Neural cell (in vitro differentiated cells): Measurements from ENCODE around the gene SLC22A23. TPM values are rescaled to one million over a fixed set of nuclear protein-coding genes. Genes with fewer than 3 reads are reported as not detected.

ENCODE experiments used
- H2AFZ ChIP-seq: fragments of 200-600, 300-800 bp; sonication (generic), shearing (Covaris generic); 2 replicates; pipeline ENCODE4 v1.6.0; 2014; ENCODE audit warnings: low read depth, mild to moderate bottlenecking, antibody characterized with exemption, low read length, moderate library complexity
- H3F3A ChIP-seq: fragments of 200-600 bp; shearing (Covaris generic); 2 replicates; pipeline ENCODE4 v1.6.1; 2016; ENCODE audit warnings: mild to moderate bottlenecking, moderate library complexity, mixed read lengths, antibody characterized with exemption, low read length; ENCODE audit not compliant: insufficient read depth, poor library complexity, severe bottlenecking
- H3K27ac ChIP-seq: fragments of 200-600, 300-800 bp; sonication (generic), shearing (Covaris generic); 2 replicates; pipeline ENCODE4 v1.5.1; 2014; ENCODE audit warnings: mild to moderate bottlenecking, low read length, moderate library complexity
- H3K27me3 ChIP-seq: fragments of 300-800, 200-600 bp; sonication (generic), shearing (Covaris generic); 2 replicates; pipeline ENCODE4 v1.6.0; 2014; ENCODE audit warnings: mild to moderate bottlenecking, low read depth, low read length, moderate library complexity; ENCODE audit not compliant: insufficient read depth
- H3K36me3 ChIP-seq: fragments of 300-800, 200-600 bp; sonication (generic), shearing (Covaris generic); 2 replicates; pipeline ENCODE4 v1.5.1; 2014; ENCODE audit warnings: mild to moderate bottlenecking, antibody characterized with exemption, low read length, moderate library complexity; ENCODE audit not compliant: insufficient read depth
- H3K4me2 ChIP-seq: fragments of 300-800, 200-600 bp; sonication (generic), shearing (Covaris generic); 2 replicates; pipeline ENCODE4 v1.6.0; 2014; ENCODE audit warnings: mild to moderate bottlenecking, low read length
- H3K4me3 ChIP-seq: fragments of 300-800, 200-600 bp; sonication (generic), shearing (Covaris generic); 2 replicates; pipeline ENCODE4 v1.5.1; 2014; ENCODE audit warnings: mild to moderate bottlenecking, low read length, moderate library complexity
- H3K79me2 ChIP-seq: fragments of 200-600 bp; shearing (Covaris generic); replicated peaks from 2 replicates; pipeline ENCODE4 v1.6.0; 2014; ENCODE audit warnings: mild to moderate bottlenecking, low read length, moderate library complexity; ENCODE audit not compliant: insufficient read depth
- H3K9ac ChIP-seq: fragments of 300-800, 200-600 bp; sonication (generic), shearing (Covaris generic); 2 replicates; pipeline ENCODE4 v1.6.1; 2016; ENCODE audit warnings: mild to moderate bottlenecking, low read length, mixed read lengths
- H3K9me2 ChIP-seq: fragments of 200-600 bp; shearing (Covaris generic); 2 replicates; pipeline ENCODE4 v1.6.1; 2016; ENCODE audit warnings: mild to moderate bottlenecking, low read length, mixed read lengths; ENCODE audit not compliant: insufficient read depth
- H3K9me3 ChIP-seq: fragments of 200-600, 300-800 bp; sonication (generic), shearing (Covaris generic); 2 replicates; pipeline ENCODE4 v1.6.1; 2016; ENCODE audit warnings: mild to moderate bottlenecking, mixed run types, low read length, moderate library complexity, mixed read lengths
- H4K20me1 ChIP-seq: fragments of 200-600 bp; shearing (Covaris generic); 2 replicates; pipeline ENCODE4 v1.6.1; 2016; ENCODE audit warnings: mild to moderate bottlenecking, mixed run types; ENCODE audit not compliant: insufficient read depth
- EP300 ChIP-seq: fragments of 450-650 bp; conservative IDR thresholded peaks from 2 replicates; pipeline ENCODE4 v1.6.1; 2014; ENCODE audit warnings: antibody characterized with exemption, mild to moderate bottlenecking, moderate library complexity; ENCODE audit not compliant: poor library complexity, severe bottlenecking
- EZH2 ChIP-seq: fragments of 200-600, 300-800 bp; shearing (Covaris generic), sonication (generic); IDR thresholded peaks from 2 replicates; pipeline ENCODE4 v1.6.1; 2014; ENCODE audit warnings: antibody characterized with exemption, low read length, borderline replicate concordance, mild to moderate bottlenecking; ENCODE audit not compliant: insufficient read depth, poor library complexity, severe bottlenecking
- MXI1 ChIP-seq: fragments of 450-650 bp; conservative IDR thresholded peaks from 2 replicates; pipeline ENCODE4 v1.6.1; 2014; ENCODE audit warnings: antibody characterized with exemption, mild to moderate bottlenecking; ENCODE audit not compliant: poor library complexity, severe bottlenecking
- POLR2AphosphoS5 ChIP-seq: IDR thresholded peaks from 2 replicates; pipeline ENCODE4 v1.6.1; 2012
- RAD21 ChIP-seq: fragments of 450-650 bp; conservative IDR thresholded peaks from 2 replicates; pipeline ENCODE4 v1.6.1; 2014; ENCODE audit warnings: antibody characterized with exemption, mild to moderate bottlenecking, moderate library complexity
- SMC3 ChIP-seq: fragments of 450-650 bp; conservative IDR thresholded peaks from 2 replicates; pipeline ENCODE4 v1.6.1; 2014; ENCODE audit warnings: antibody characterized with exemption, mild to moderate bottlenecking, moderate library complexity; ENCODE audit not compliant: poor library complexity
- TAF1 ChIP-seq: IDR thresholded peaks from 2 replicates; pipeline ENCODE4 v1.6.1; 2012; ENCODE audit warnings: low read depth
- polyA plus RNA-seq: library from polyadenylated mRNA; depleted of rRNA; stranded (reverse); fragments of >200 nt; gene quantifications from 2 replicates; pipeline ENCODE4 v1.2.3, GENCODE V29; 2014
- TF ChIP-seq, protein P1 (sequence below): IDR thresholded peaks from 2 replicates; pipeline ENCODE4 v1.6.1; 2012; ENCODE audit warnings: borderline replicate concordance
- TF ChIP-seq, protein P2 (sequence below): fragments of 450-650 bp; IDR thresholded peaks from 2 replicates; pipeline ENCODE4 v1.5.1; 2014; ENCODE audit warnings: antibody characterized with exemption, mild to moderate bottlenecking, moderate library complexity; ENCODE audit not compliant: poor library complexity, severe bottlenecking

SLC22A23 gene
- polyA plus RNA-seq, 1 donor from 2014 or later, result 8.8 TPM

DNA sequence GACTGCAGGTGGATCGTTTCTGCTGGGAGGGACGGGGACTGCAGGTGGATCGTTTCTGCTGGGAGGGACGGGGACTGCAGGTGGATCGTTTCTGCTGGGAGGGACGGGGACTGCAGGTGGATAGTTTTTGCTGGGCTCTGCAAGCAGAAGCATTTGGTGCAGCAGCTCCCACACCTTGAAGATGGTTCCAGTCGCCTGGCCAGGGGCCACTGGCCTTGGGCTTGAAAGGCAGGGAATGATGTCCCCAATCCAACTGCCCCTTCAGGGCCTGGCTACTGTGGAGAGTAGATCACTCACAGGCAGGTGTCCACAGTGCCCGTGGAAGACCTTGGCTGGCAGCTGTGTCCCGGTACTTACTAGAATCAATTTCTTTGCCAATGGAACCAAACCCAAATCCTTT is 129.9 kb downstream of the SLC22A23 start:
- no peak overlapping the region for H3K9ac ChIP-seq
- H4K20me1 ChIP-seq, result no peaks in the 10 kb centered on the region
- no peaks in the 10 kb centered on the region for H3K36me3 ChIP-seq
- no peak for TF ChIP-seq EP300
- TF ChIP-seq, protein P1, sequence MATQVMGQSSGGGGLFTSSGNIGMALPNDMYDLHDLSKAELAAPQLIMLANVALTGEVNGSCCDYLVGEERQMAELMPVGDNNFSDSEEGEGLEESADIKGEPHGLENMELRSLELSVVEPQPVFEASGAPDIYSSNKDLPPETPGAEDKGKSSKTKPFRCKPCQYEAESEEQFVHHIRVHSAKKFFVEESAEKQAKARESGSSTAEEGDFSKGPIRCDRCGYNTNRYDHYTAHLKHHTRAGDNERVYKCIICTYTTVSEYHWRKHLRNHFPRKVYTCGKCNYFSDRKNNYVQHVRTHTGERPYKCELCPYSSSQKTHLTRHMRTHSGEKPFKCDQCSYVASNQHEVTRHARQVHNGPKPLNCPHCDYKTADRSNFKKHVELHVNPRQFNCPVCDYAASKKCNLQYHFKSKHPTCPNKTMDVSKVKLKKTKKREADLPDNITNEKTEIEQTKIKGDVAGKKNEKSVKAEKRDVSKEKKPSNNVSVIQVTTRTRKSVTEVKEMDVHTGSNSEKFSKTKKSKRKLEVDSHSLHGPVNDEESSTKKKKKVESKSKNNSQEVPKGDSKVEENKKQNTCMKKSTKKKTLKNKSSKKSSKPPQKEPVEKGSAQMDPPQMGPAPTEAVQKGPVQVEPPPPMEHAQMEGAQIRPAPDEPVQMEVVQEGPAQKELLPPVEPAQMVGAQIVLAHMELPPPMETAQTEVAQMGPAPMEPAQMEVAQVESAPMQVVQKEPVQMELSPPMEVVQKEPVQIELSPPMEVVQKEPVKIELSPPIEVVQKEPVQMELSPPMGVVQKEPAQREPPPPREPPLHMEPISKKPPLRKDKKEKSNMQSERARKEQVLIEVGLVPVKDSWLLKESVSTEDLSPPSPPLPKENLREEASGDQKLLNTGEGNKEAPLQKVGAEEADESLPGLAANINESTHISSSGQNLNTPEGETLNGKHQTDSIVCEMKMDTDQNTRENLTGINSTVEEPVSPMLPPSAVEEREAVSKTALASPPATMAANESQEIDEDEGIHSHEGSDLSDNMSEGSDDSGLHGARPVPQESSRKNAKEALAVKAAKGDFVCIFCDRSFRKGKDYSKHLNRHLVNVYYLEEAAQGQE, result no peak
- no peak for TF ChIP-seq EZH2
- TF ChIP-seq POLR2AphosphoS5, result no peak
- no peak for TF ChIP-seq RAD21
- no peak for TF ChIP-seq SMC3
- no peak for TF ChIP-seq TAF1
- no peak for TF ChIP-seq MXI1
- TF ChIP-seq, protein P2, sequence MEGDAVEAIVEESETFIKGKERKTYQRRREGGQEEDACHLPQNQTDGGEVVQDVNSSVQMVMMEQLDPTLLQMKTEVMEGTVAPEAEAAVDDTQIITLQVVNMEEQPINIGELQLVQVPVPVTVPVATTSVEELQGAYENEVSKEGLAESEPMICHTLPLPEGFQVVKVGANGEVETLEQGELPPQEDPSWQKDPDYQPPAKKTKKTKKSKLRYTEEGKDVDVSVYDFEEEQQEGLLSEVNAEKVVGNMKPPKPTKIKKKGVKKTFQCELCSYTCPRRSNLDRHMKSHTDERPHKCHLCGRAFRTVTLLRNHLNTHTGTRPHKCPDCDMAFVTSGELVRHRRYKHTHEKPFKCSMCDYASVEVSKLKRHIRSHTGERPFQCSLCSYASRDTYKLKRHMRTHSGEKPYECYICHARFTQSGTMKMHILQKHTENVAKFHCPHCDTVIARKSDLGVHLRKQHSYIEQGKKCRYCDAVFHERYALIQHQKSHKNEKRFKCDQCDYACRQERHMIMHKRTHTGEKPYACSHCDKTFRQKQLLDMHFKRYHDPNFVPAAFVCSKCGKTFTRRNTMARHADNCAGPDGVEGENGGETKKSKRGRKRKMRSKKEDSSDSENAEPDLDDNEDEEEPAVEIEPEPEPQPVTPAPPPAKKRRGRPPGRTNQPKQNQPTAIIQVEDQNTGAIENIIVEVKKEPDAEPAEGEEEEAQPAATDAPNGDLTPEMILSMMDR, result no peak
- H3K9me3 ChIP-seq, result no peaks in the 10 kb centered on the region
- H3K79me2 ChIP-seq, result no peaks in the 10 kb centered on the region
- no peak overlapping the region for H3K4me3 ChIP-seq
- H3F3A ChIP-seq, result no peaks in the 10 kb centered on the region
- H3K27me3 ChIP-seq, result no peaks in the 10 kb centered on the region
- no peak overlapping the region for H3K4me2 ChIP-seq
- H2AFZ ChIP-seq, result no peak overlapping the region
- H3K27ac ChIP-seq, result no peak overlapping the region
- no peaks in the 10 kb centered on the region for H3K9me2 ChIP-seq

DNA sequence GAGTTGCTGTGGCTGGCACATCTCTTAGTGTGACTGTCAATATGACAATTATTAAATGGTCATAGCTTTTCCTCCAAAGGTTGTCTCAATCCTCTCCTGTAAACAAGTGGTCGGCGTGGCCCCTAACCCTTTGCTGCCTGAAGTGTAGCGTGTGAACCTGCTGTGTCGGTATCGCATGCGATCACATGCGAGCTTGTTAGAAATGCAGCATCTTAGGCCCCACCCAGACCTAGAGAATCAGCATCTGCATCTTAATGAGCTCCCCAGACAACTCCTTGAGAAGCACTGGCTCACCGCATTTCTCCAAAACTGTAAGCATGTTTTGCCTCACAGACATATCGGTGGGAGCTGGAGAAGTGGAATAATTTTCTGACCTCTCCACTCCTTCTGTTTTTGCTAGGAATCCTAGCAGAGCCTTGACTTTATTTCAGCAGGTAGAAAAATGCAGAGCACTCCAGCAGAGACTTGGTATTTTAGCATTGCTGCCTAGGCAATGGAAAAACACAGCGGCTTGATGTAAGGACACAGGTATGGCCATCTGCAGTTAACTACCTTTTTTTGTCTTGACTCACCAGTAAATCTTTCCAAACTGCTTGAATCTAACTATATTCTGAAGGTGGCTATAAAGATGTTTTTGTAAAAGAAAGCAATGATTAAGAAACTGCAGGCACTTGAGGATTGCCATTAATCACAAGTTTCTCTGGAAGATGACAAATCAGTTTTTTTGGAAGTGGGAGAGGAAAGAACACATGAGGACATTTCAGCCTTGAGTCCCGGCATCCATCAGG is 130.5 kb downstream of the SLC22A23 start:
- no peak overlapping the region for H3K27ac ChIP-seq
- H3K9me2 ChIP-seq, result no peaks in the 10 kb centered on the region
- no peak overlapping the region for H3K9ac ChIP-seq
- no peaks in the 10 kb centered on the region for H3K9me3 ChIP-seq
- no peaks in the 10 kb centered on the region for H3K36me3 ChIP-seq
- H3K79me2 ChIP-seq, result no peaks in the 10 kb centered on the region
- H2AFZ ChIP-seq, result no peak overlapping the region
- no peaks in the 10 kb centered on the region for H3K27me3 ChIP-seq
- no peaks in the 10 kb centered on the region for H3F3A ChIP-seq
- no peak for TF ChIP-seq RAD21
- TF ChIP-seq EZH2, result no peak
- TF ChIP-seq, protein P2, result no peak
- no peak for TF ChIP-seq POLR2AphosphoS5
- no peak for TF ChIP-seq MXI1
- TF ChIP-seq, protein P1, result no peak
- TF ChIP-seq EP300, result no peak
- TF ChIP-seq TAF1, result no peak
- no peak for TF ChIP-seq SMC3
- H3K4me2 ChIP-seq, result no peak overlapping the region
- no peak overlapping the region for H3K4me3 ChIP-seq
- no peaks in the 10 kb centered on the region for H4K20me1 ChIP-seq
